PC-3 (cell line): Measurements from ENCODE around the gene HMGCS2.

Experiments used
- EZH2 ChIP-seq: fragments of 300-600 bp; sonication (generic); IDR thresholded peaks from one replicate; pipeline ENCODE4 v1.6.1; 2017; ENCODE audit warnings: antibody characterized with exemption, mild to moderate bottlenecking, low read length; ENCODE audit not compliant: unreplicated experiment
- EZH2phosphoT487 ChIP-seq: fragments of 300-600 bp; sonication (generic); IDR thresholded peaks from 2 replicates; pipeline ENCODE4 v1.6.1; 2018; ENCODE audit warnings: mild to moderate bottlenecking, antibody characterized with exemption, low read length, borderline replicate concordance
- TF ChIP-seq, protein P1 (sequence below): fragments of 300-600 bp; sonication (generic); conservative IDR thresholded peaks from 2 replicates; pipeline ENCODE4 v1.5.1; 2017; ENCODE audit warnings: antibody characterized with exemption, low read depth, mild to moderate bottlenecking, low read length

GRCh38 chr1:119764220-119764619 is 4.5 kb downstream of the HMGCS2 start:
- TF ChIP-seq EZH2phosphoT487 (no peak), EZH2 (no peak)
- TF ChIP-seq, protein P1, sequence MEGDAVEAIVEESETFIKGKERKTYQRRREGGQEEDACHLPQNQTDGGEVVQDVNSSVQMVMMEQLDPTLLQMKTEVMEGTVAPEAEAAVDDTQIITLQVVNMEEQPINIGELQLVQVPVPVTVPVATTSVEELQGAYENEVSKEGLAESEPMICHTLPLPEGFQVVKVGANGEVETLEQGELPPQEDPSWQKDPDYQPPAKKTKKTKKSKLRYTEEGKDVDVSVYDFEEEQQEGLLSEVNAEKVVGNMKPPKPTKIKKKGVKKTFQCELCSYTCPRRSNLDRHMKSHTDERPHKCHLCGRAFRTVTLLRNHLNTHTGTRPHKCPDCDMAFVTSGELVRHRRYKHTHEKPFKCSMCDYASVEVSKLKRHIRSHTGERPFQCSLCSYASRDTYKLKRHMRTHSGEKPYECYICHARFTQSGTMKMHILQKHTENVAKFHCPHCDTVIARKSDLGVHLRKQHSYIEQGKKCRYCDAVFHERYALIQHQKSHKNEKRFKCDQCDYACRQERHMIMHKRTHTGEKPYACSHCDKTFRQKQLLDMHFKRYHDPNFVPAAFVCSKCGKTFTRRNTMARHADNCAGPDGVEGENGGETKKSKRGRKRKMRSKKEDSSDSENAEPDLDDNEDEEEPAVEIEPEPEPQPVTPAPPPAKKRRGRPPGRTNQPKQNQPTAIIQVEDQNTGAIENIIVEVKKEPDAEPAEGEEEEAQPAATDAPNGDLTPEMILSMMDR = no peak
